Osteocyte (in vitro differentiated cells): ENCODE data around the gene ATP2B1. TPM values are rescaled to one million over a fixed set of nuclear protein-coding genes. Genes with fewer than 3 reads are reported as not detected.

Experiments
- DNase-seq: peaks from one replicate; pipeline ENCODE4 v3.0.0; 2021; ENCODE audit warnings: mixed read lengths; ENCODE audit not compliant: unreplicated experiment; ENCODE audit errors: extremely low spot score
- H3K27ac Mint-ChIP-seq: one replicate; pipeline ENCODE4 v1.8.0; 2021; ENCODE audit warnings: mild to moderate bottlenecking, mixed read lengths; ENCODE audit not compliant: unreplicated experiment
- H3K27me3 Mint-ChIP-seq: one replicate; pipeline ENCODE4 v1.8.0; 2021; ENCODE audit warnings: mixed read lengths; ENCODE audit not compliant: unreplicated experiment
- H3K36me3 Mint-ChIP-seq: one replicate; pipeline ENCODE4 v1.8.0; 2021; ENCODE audit warnings: mixed read lengths; ENCODE audit not compliant: unreplicated experiment
- H3K4me1 Mint-ChIP-seq: one replicate; pipeline ENCODE4 v1.8.0; 2021; ENCODE audit warnings: mixed read lengths; ENCODE audit not compliant: unreplicated experiment
- H3K4me3 Mint-ChIP-seq: one replicate; pipeline ENCODE4 v1.8.0; 2021; ENCODE audit warnings: mild to moderate bottlenecking, moderate library complexity, mixed read lengths; ENCODE audit not compliant: unreplicated experiment
- H3K9me3 Mint-ChIP-seq: one replicate; pipeline ENCODE4 v1.8.0; 2021; ENCODE audit warnings: mixed read lengths; ENCODE audit not compliant: unreplicated experiment
- CTCF ChIP-seq: fragments of 200-600 bp; sonication (generic); IDR thresholded peaks from 2 replicates; pipeline ENCODE4 v1.5.0; 2021; ENCODE audit warnings: antibody characterized with exemption, mild to moderate bottlenecking, moderate library complexity
- total RNA-seq: library from RNA; stranded (reverse); gene quantifications from 2 replicates; pipeline ENCODE4 v1.2.1, GENCODE V29; 2021

Gene ATP2B1
- total RNA-seq, 1 donor from 2014 or later = 45.5 TPM

GRCh38 chr12:89685363-89685972 lies 23.2 kb downstream of the ATP2B1 start:
- TF ChIP-seq CTCF = no peak
- H3K9me3 Mint-ChIP-seq = peaks cover 28% of the 10 kb centered on the region
- H3K4me1 Mint-ChIP-seq = no peaks in the 10 kb centered on the region
- peaks cover 19% of the 10 kb centered on the region for H3K36me3 Mint-ChIP-seq
- H3K27me3 Mint-ChIP-seq = no peaks in the 10 kb centered on the region
- no peak overlapping the region for H3K27ac Mint-ChIP-seq
- no peak overlapping the region for H3K4me3 Mint-ChIP-seq
- no peak for DNase-seq

- no peaks in the 10 kb centered on the region for H3K4me1 Mint-ChIP-seq
- peaks cover 32% of the 10 kb centered on the region for H3K36me3 Mint-ChIP-seq
- no peak for TF ChIP-seq CTCF
- H3K27ac Mint-ChIP-seq = no peak overlapping the region
- DNase-seq = no peak
- H3K9me3 Mint-ChIP-seq = peaks cover 41% of the 10 kb centered on the region
- H3K4me3 Mint-ChIP-seq = no peak overlapping the region
- H3K27me3 Mint-ChIP-seq = no peaks in the 10 kb centered on the region
These were observed 24.5 kb downstream of the ATP2B1 start for GRCh38 chr12:89684136-89684535.

GRCh38 chr12:89682284-89682683 lies 26.4 kb downstream of the ATP2B1 start:
- no peak for TF ChIP-seq CTCF
- no peak overlapping the region for H3K27ac Mint-ChIP-seq
- DNase-seq = no peak
- H3K9me3 Mint-ChIP-seq = peaks cover 41% of the 10 kb centered on the region
- H3K4me1 Mint-ChIP-seq = peaks cover 3% of the 10 kb centered on the region
- peaks cover 32% of the 10 kb centered on the region for H3K36me3 Mint-ChIP-seq
- H3K27me3 Mint-ChIP-seq = no peaks in the 10 kb centered on the region
- H3K4me3 Mint-ChIP-seq = no peak overlapping the region

- H3K36me3 Mint-ChIP-seq = peaks cover 32% of the 10 kb centered on the region
- TF ChIP-seq CTCF = no peak
- H3K4me1 Mint-ChIP-seq = peaks cover 3% of the 10 kb centered on the region
- H3K27me3 Mint-ChIP-seq = no peaks in the 10 kb centered on the region
- peaks cover 37% of the 10 kb centered on the region for H3K9me3 Mint-ChIP-seq
- DNase-seq = no peak
- no peak overlapping the region for H3K27ac Mint-ChIP-seq
- no peak overlapping the region for H3K4me3 Mint-ChIP-seq
These were observed 28.2 kb downstream of the ATP2B1 start for GRCh38 chr12:89680409-89680808.

GRCh38 chr12:89679631-89680030 lies 29.0 kb downstream of the ATP2B1 start:
- Mint-ChIP-seq H3K27ac (no peak overlapping the region), H3K9me3 (peaks cover 37% of the 10 kb centered on the region)
- no peak for DNase-seq

More at GRCh38 chr12:89679631-89680030, 29.0 kb downstream of the ATP2B1 start:
- no peaks in the 10 kb centered on the region for H3K27me3 Mint-ChIP-seq
- H3K36me3 Mint-ChIP-seq = peaks cover 32% of the 10 kb centered on the region
- no peak overlapping the region for H3K4me3 Mint-ChIP-seq
- TF ChIP-seq CTCF = no peak
- peaks cover 3% of the 10 kb centered on the region for H3K4me1 Mint-ChIP-seq
